SHP77 treated with DMSO at 0.1 percent for 48 hours (cell line): ENCODE data around the gene ADAMTS6.
"Not testable (repeated sequence)": the region's sequence is repeated elsewhere in the genome, so short reads cannot be mapped to it uniquely, and the experiment has no call there.

Source experiments
- DNase-seq: peaks from one replicate; lab custom pipeline; 2025; lab: John Stamatoyannopoulos, UW

The ADAMTS6 gene

GRCh38 chr5:65197531-65198455 is 283.9 kb downstream of the ADAMTS6 start:
- no peak for DNase-seq

- no peak for DNase-seq
Observed at GRCh38 chr5:65194871-65195270, 286.8 kb downstream of the ADAMTS6 start.

GRCh38 chr5:65192331-65192730 is 289.4 kb downstream of the ADAMTS6 start:
- DNase-seq, result no peak

GRCh38 chr5:65191554-65192135 is 290.1 kb downstream of the ADAMTS6 start:
- no peak for DNase-seq

GRCh38 chr5:65190328-65191053 is 291.2 kb downstream of the ADAMTS6 start:
- no peak for DNase-seq

- no peak for DNase-seq
Observed at GRCh38 chr5:65186646-65187227, 295.0 kb downstream of the ADAMTS6 start.

GRCh38 chr5:65185468-65185867 is 296.3 kb downstream of the ADAMTS6 start:
- DNase-seq, result no peak

GRCh38 chr5:65184780-65185179 is 296.9 kb downstream of the ADAMTS6 start:
- no peak for DNase-seq

GRCh38 chr5:65174231-65174630 is 307.5 kb downstream of the ADAMTS6 start:
- DNase-seq, result not testable (repeated sequence)

GRCh38 chr5:65173130-65173525 is 308.6 kb downstream of the ADAMTS6 start:
- no peak for DNase-seq

GRCh38 chr5:65172486-65173129 is 309.1 kb downstream of the ADAMTS6 start:
- DNase-seq, result no peak

- no peak for DNase-seq
Observed at GRCh38 chr5:65171645-65172044, 310.1 kb downstream of the ADAMTS6 start.

GRCh38 chr5:65163698-65164097 is 318.0 kb downstream of the ADAMTS6 start:
- DNase-seq, result peak; percentile 64

GRCh38 chr5:65161655-65162054 is 320.1 kb downstream of the ADAMTS6 start:
- DNase-seq, result no peak

GRCh38 chr5:65157906-65158603 is 323.7 kb downstream of the ADAMTS6 start:
- no peak for DNase-seq

- DNase-seq, result no peak
Observed at GRCh38 chr5:65156933-65157332, 324.8 kb downstream of the ADAMTS6 start.

- no peak for DNase-seq
Observed at GRCh38 chr5:65152131-65152530, 329.6 kb downstream of the ADAMTS6 start.

GRCh38 chr5:65151614-65152013 is 330.1 kb downstream of the ADAMTS6 start:
- no peak for DNase-seq

- DNase-seq, result no peak
Observed at GRCh38 chr5:65150599-65151304, 331.0 kb downstream of the ADAMTS6 start.

- DNase-seq, result no peak
Observed at GRCh38 chr5:65149827-65150226, 331.9 kb downstream of the ADAMTS6 start.
